WTC11 (cell line): ENCODE measurements around the gene CTNNAL1.

Experiments used
- AFF4 ChIP-seq: sonication (generic); formaldehyde crosslinking; IDR thresholded peaks from 2 replicates; pipeline ENCODE4 v1.8.1; 2023; ENCODE audit warnings: mild to moderate bottlenecking, missing genetic modification reagents, borderline replicate concordance
- CBFB ChIP-seq: sonication (generic); formaldehyde crosslinking; IDR thresholded peaks from 2 replicates; pipeline ENCODE4 v1.8.1; 2022; ENCODE audit warnings: mild to moderate bottlenecking, low read depth, missing genetic modification reagents
- FOXP1 ChIP-seq: sonication (generic); formaldehyde crosslinking; IDR thresholded peaks from 2 replicates; pipeline ENCODE4 v1.8.0; 2022; ENCODE audit warnings: missing genetic modification reagents, mild to moderate bottlenecking, moderate library complexity, borderline replicate concordance
- MXD4 ChIP-seq: fragments of 250-450 bp; sonication (Bioruptor Pico); IDR thresholded peaks from 2 replicates; pipeline ENCODE4 v1.8.0; 2021; ENCODE audit warnings: mild to moderate bottlenecking, moderate library complexity, borderline replicate concordance
- NR3C1 ChIP-seq: sonication (generic); formaldehyde crosslinking; conservative IDR thresholded peaks from 2 replicates; pipeline ENCODE4 v1.8.1; 2023; ENCODE audit warnings: low read depth, mild to moderate bottlenecking, missing genetic modification reagents
- SMAD3 ChIP-seq: sonication (generic); formaldehyde crosslinking; IDR thresholded peaks from 2 replicates; pipeline ENCODE4 v1.8.0; 2022; ENCODE audit warnings: missing genetic modification reagents, mild to moderate bottlenecking, borderline replicate concordance
- SP1 ChIP-seq: sonication (generic); formaldehyde crosslinking; conservative IDR thresholded peaks from 2 replicates; pipeline ENCODE4 v1.8.1; 2022; ENCODE audit warnings: missing genetic modification reagents
- STAT6 ChIP-seq: sonication (generic); formaldehyde crosslinking; conservative IDR thresholded peaks from 2 replicates; pipeline ENCODE4 v1.8.1; 2023; ENCODE audit warnings: mild to moderate bottlenecking, low read depth, missing genetic modification reagents, moderate library complexity
- USF2 ChIP-seq: sonication (generic); formaldehyde crosslinking; IDR thresholded peaks from 2 replicates; pipeline ENCODE4 v1.8.1; 2023; ENCODE audit warnings: mild to moderate bottlenecking, missing genetic modification reagents, moderate library complexity
- TF ChIP-seq, protein P1 (sequence below): fragments of 200-600 bp; IDR thresholded peaks from 2 replicates; pipeline ENCODE4 v1.8.0; 2022; ENCODE audit warnings: antibody characterized with exemption
- TF ChIP-seq, protein P2 (sequence below): sonication (generic); formaldehyde crosslinking; IDR thresholded peaks from 2 replicates; pipeline ENCODE4 v1.8.1; 2022; ENCODE audit warnings: mild to moderate bottlenecking, missing genetic modification reagents, moderate library complexity, borderline replicate concordance
- TF ChIP-seq, protein P3 (sequence below): sonication (generic); formaldehyde crosslinking; IDR thresholded peaks from 2 replicates; pipeline ENCODE4 v1.8.0; 2022; ENCODE audit warnings: mild to moderate bottlenecking, missing genetic modification reagents
- TF ChIP-seq, protein P4 (sequence below): sonication (generic); formaldehyde crosslinking; IDR thresholded peaks from 2 replicates; pipeline ENCODE4 v1.8.1; 2022; ENCODE audit warnings: missing genetic modification reagents, borderline replicate concordance

DNA sequence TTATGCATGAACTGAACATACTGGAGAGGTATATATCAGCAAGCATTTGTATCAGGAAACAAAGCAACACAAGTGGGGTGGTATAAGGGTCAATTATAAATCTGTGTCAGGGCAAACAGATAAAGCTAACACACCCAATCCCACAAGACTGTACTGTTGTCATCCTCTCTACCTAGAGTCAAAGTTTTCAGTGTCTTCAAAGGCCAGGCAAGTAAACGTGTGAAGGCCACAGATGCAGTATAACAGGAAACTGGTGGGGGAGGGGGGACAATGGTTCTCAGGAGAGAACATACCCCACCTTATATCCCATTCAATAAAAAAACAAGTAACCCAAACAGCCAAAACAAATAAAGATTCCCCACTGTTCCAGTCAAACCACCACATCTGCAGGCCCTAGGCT lies 101.5 kb downstream of the CTNNAL1 start:
- TF ChIP-seq, protein P1, sequence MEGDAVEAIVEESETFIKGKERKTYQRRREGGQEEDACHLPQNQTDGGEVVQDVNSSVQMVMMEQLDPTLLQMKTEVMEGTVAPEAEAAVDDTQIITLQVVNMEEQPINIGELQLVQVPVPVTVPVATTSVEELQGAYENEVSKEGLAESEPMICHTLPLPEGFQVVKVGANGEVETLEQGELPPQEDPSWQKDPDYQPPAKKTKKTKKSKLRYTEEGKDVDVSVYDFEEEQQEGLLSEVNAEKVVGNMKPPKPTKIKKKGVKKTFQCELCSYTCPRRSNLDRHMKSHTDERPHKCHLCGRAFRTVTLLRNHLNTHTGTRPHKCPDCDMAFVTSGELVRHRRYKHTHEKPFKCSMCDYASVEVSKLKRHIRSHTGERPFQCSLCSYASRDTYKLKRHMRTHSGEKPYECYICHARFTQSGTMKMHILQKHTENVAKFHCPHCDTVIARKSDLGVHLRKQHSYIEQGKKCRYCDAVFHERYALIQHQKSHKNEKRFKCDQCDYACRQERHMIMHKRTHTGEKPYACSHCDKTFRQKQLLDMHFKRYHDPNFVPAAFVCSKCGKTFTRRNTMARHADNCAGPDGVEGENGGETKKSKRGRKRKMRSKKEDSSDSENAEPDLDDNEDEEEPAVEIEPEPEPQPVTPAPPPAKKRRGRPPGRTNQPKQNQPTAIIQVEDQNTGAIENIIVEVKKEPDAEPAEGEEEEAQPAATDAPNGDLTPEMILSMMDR: no peak
- TF ChIP-seq USF2 (CRISPR knock-in tag) (no peak), MXD4 (CRISPR knock-in tag) (no peak), FOXP1 (no peak), NR3C1 (no peak), SP1 (no peak), SMAD3 (CRISPR knock-in tag) (no peak), STAT6 (no peak), CBFB (CRISPR knock-in tag) (no peak), AFF4 (no peak)
- TF ChIP-seq, protein P2, sequence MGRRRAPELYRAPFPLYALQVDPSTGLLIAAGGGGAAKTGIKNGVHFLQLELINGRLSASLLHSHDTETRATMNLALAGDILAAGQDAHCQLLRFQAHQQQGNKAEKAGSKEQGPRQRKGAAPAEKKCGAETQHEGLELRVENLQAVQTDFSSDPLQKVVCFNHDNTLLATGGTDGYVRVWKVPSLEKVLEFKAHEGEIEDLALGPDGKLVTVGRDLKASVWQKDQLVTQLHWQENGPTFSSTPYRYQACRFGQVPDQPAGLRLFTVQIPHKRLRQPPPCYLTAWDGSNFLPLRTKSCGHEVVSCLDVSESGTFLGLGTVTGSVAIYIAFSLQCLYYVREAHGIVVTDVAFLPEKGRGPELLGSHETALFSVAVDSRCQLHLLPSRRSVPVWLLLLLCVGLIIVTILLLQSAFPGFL: no peak
- TF ChIP-seq, protein P3, sequence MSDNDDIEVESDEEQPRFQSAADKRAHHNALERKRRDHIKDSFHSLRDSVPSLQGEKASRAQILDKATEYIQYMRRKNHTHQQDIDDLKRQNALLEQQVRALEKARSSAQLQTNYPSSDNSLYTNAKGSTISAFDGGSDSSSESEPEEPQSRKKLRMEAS (CRISPR knock-in tag): no peak
- TF ChIP-seq, protein P4, sequence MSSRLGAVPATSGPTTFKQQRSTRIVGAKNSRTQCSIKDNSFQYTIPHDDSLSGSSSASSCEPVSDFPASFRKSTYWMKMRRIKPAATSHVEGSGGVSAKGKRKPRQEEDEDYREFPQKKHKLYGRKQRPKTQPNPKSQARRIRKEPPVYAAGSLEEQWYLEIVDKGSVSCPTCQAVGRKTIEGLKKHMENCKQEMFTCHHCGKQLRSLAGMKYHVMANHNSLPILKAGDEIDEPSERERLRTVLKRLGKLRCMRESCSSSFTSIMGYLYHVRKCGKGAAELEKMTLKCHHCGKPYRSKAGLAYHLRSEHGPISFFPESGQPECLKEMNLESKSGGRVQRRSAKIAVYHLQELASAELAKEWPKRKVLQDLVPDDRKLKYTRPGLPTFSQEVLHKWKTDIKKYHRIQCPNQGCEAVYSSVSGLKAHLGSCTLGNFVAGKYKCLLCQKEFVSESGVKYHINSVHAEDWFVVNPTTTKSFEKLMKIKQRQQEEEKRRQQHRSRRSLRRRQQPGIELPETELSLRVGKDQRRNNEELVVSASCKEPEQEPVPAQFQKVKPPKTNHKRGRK (CRISPR knock-in tag): no peak
